GM18505 (cell line): ENCODE results near the gene UNC5CL.

Source experiments
- ATAC-seq: cut with Tn5 transposase; IDR thresholded peaks from one replicate; pipeline ENCODE4 v1.9.1; 2021; ENCODE audit not compliant: unreplicated experiment
- POLR2A ChIP-seq: IDR thresholded peaks from 4 replicates; pipeline ENCODE4 v1.6.1; 2011; ENCODE audit warnings: borderline replicate concordance; ENCODE audit not compliant: insufficient read depth, insufficient read length; ENCODE audit errors: extremely low read depth

UNC5CL gene

GRCh38 chr6:41039060-41039998 lies at the start of gene UNC5CL:
UNC5CL (minus strand) TSS chr6:41039221; CDS start chr6:41035074, 4,147 bp downstream.
- no peak for ATAC-seq
- no peak for TF ChIP-seq POLR2A

- TF ChIP-seq POLR2A: no peak
- no peak for ATAC-seq
These were observed 49.4 kb upstream of the UNC5CL start for GRCh38 chr6:41088451-41088850.

- no peak for TF ChIP-seq POLR2A
- no peak for ATAC-seq
These were observed 46.2 kb upstream of the UNC5CL start for GRCh38 chr6:41085182-41085581.

GRCh38 chr6:41083072-41083471 lies 44.1 kb upstream of the UNC5CL start:
- no peak for ATAC-seq
- no peak for TF ChIP-seq POLR2A

- no peak for ATAC-seq
- TF ChIP-seq POLR2A: no peak
These were observed 41.6 kb upstream of the UNC5CL start for GRCh38 chr6:41080621-41081020.

- TF ChIP-seq POLR2A: no peak
- ATAC-seq: no peak
These were observed 40.1 kb upstream of the UNC5CL start for GRCh38 chr6:41079080-41079479.

- ATAC-seq: no peak
- TF ChIP-seq POLR2A: no peak
These were observed 39.1 kb upstream of the UNC5CL start for GRCh38 chr6:41078101-41078500.

- TF ChIP-seq POLR2A: no peak
- no peak for ATAC-seq
These were observed 38.5 kb upstream of the UNC5CL start for GRCh38 chr6:41077536-41077935.

- ATAC-seq: no peak
- no peak for TF ChIP-seq POLR2A
These were observed 36.9 kb upstream of the UNC5CL start for GRCh38 chr6:41075651-41076626.

- no peak for TF ChIP-seq POLR2A
These were observed 35.8 kb upstream of the UNC5CL start for GRCh38 chr6:41074692-41075436.

GRCh38 chr6:41073968-41074691 lies 35.1 kb upstream of the UNC5CL start:
- TF ChIP-seq POLR2A: no peak
- ATAC-seq: no peak

More at GRCh38 chr6:41074692-41075436, 35.8 kb upstream of the UNC5CL start:
- ATAC-seq: no peak
